HG02852 (cell line): ENCODE results near the gene NDUFA11.

Experiments used
- ATAC-seq: cut with Tn5 transposase; IDR thresholded peaks from one replicate; pipeline ENCODE4 v1.9.1; 2021; ENCODE audit warnings: mild to moderate bottlenecking, moderate library complexity; ENCODE audit not compliant: unreplicated experiment

Gene NDUFA11

GRCh38 chr19:5932609-5933262, 29.1 kb upstream of the NDUFA11 start:
- no peak for ATAC-seq

DNA sequence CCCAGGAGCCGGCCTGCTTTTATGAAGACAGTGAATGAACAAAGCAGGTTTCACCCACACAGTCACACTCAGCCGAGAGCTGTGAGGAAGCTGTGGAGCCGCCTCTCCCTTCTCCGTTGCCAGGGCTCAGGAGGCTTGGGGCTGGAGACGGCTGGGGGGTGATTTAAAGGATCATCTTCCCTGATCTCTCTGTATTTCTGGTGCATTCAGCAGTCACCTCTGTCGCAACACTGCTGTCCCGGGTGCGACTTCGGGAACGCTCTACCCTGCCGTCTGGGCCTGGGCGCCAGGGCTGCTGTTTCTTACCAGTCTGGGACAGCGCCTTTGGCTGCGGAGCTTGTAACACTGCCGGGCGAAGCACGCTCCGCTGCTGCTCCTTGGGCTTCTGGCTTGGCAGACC, 28.6 kb upstream of the NDUFA11 start:
- ATAC-seq = no peak

- no peak for ATAC-seq
These were observed 27.7 kb upstream of the NDUFA11 start for GRCh38 chr19:5931251-5931650.

GRCh38 chr19:5929625-5930024, 26.0 kb upstream of the NDUFA11 start:
- no peak for ATAC-seq

DNA sequence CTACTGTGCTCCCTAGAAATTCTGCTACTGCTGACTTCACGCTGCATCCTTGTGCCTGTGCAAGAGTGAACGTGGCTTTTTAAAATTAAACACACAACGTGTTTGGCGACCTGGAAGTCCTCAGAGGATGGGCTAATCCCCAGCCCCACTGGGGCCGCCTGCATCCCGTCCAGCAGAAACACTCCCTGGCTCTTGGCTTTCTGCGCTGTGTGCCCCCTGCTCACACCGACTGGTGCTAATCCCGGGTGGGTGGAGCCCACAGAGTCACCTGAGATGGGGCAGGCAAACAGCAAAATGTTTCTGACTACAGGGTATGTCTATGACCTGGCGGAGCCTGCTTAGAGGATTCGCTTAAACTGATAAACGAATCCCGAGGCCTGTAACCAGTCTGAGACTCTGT, 25.6 kb upstream of the NDUFA11 start:
- no peak for ATAC-seq

DNA sequence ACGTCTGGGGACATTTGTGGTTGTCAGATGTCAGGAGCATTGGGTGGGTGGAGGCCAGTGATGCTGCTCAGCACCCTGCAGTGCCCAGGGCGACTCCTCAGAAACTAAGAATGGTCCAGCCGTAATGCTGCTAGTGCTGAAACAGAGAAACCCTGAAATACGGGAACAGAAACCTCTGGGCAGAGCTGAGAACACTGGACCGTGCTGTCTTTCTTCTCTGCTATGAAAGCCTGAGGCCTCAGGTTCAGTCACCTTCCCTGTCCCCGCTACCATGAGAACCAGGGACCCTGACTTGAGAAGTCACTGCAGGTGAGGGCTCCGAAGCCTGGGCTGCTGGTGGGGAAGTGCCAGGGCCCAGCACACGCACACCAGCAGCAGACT, 23.8 kb upstream of the NDUFA11 start:
- no peak for ATAC-seq

DNA sequence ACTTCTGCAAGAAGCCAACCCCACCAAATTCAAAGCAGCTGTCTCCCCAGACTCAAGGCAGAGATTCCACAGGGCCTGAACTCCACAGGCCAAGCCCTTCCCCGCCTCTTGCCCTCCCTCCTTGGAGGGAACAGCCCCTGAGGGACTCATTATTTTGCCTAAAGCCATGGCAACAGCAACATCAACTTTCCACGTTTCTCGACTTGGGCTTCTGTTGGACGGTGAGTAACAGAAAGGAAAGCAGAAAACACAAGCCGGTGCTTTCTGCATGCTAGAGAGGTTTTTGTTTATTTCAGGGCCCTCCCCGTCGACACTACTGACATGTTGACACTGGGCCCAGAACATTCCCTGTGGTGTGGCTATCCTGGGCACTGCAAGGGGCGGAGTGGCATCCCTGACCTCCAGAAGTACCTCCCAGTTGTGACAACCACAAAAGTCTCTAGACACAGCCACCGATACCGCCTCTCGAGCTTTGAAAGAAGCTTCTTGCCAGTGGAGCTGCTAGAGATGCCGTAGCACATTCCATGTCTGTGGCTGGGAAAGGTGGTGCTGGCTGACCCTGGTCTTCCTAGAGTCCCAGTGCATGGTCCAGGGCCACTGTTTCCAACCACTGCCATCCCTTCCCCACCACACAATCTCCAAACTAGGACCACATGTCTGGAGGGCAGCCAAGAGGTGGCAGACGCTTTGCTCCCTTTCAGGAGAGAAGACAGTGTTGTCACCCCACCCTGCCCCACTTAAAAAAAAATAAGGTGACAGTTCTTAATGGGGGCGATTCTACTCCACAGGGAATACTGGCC, 23.3 kb upstream of the NDUFA11 start:
- no peak for ATAC-seq

DNA sequence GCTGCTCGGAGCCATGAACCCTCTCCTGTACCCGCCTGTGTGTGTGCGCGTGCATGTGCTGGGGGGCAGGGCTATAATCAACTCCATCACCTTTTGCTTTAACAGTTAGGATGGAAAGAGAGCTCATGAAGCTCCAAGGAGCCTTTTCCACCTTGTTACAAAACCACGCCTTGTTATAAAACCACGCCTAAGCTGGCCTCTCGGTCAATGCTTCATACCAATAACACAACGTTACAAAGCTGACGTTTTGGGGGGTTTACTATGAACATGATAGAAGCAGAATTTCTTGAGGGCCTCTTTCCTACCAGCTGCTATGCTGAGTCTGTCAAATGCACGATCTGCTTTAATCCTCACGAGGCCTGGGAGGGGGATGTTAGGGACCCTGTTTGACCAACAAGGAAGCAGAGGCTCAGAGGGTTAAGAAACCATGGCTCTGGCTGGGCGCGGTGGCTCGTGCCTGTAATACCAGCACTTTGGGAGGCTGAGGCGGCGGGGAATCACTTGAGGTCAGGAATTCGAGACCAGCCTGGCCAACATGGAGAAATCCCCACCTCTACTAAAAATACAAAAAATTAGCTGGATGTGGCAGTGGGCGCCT, 22.3 kb upstream of the NDUFA11 start:
- no peak for ATAC-seq

DNA sequence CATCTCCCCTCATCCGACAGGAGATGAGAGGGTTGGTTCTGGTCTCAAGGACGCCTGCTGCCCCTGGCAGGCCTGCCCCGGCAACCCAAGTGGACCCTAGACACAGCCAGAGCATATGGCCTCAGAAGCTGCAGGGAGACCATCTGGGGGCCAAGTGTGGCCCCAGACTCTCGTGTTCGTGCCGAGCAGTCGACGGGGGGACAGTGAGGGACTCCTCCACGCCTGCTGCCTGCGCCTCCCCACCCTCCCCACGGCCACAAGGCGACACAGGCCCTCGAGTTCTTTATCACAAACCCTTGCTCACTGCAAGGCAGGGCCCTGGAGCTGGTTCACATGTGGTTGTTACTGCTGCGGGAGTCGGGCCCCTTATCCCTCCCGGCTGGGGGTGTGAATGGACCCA, 19.8 kb upstream of the NDUFA11 start:
- ATAC-seq = no peak

- no peak for ATAC-seq
These were observed 18.6 kb upstream of the NDUFA11 start for GRCh38 chr19:5922161-5922545.

- ATAC-seq = no peak
These were observed 18.0 kb upstream of the NDUFA11 start for GRCh38 chr19:5921516-5922160.

DNA sequence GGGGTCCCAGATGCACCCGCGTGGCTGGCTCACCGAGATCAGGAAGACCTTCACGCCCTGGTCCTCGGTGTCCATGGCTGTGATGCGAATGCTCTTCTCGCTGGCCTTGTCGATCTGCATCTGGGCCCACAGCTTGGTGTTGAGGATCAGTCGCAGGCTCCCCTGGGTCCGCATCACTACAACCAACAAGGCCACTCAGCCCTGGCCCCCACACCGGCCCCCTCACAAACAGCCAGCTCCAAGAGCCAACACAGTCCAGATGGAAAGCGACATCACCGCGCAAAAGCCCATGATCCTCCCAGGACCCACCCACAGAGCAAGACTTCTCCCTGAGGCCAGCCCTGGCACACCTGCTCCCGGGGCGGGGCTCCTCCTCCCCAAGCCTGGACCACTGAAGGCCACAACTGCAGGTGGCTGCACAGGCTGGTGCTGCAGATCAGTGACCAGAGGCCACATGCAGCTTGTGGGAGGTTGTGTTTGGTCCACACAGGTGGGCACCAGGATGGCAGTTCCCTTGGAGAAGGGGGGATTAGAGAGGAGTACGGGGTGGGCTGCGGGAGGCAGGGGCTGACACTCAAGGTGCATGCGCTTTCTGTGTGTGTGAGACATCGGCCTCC, 15.0 kb upstream of the NDUFA11 start:
- no peak for ATAC-seq

- ATAC-seq = no peak
These were observed 14.0 kb upstream of the NDUFA11 start for GRCh38 chr19:5917431-5918107.

DNA sequence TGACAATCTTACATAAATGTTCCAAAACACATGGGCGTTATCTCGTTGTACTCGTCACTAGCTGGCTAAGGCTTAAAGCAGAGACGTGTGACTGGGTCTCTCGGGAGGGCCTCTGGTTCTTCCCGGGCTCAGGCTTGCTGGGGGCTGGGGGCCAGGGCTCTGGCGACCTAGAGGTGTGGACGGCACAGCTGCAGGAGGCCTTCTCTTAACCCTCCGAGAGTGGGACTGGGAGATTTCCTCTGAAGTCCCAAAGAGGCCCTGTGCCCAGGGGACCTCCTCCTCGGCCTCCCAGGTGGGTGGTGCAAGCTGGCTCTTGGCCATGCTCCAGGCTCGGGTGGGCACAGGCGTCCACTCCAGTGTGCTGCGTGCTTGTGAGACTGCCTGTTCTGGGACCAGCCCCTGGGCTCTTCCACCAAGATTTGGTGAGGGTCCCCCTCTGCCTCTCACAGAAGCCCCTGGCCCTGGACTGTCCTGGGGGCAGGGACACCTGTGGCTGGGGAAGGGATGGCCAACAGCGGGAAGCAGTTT, 12.7 kb upstream of the NDUFA11 start:
- ATAC-seq = no peak

DNA sequence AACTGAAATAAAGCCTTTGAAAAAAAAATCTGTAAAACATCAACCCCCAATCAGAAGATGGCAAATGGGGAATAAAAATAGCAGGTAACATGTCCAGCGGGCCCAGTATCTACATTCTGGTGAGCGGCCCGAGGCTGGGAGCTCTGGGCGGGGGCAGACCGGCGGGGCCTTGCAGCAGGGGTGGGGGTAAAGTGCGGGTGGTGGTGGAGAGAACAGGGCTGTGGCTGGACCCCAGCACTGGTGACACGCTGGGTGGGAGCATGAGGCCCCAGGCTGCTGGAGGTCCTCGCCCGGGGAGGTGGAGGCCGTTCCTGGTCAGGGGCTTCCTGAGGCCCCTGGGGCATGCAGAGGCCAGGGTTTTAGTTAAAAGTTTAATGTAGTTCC, 12.2 kb upstream of the NDUFA11 start:
- no peak for ATAC-seq

- no peak for ATAC-seq
These were observed 11.6 kb upstream of the NDUFA11 start for GRCh38 chr19:5914946-5915781.

DNA sequence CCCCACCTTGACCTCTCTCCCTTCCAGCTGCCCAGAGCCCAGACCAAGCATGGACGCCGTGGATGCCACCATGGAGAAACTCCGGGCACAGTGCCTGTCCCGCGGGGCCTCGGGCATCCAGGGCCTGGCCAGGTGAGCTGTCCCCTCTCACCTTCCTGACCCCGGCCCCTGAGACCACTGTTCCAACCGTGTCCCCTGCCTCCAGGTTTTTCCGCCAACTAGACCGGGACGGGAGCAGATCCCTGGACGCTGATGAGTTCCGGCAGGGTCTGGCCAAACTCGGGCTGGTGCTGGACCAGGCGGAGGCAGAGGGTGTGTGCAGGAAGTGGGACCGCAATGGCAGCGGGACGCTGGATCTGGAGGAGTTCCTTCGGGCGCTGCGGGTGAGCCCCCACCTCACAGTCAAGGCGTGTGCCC, 10.8 kb upstream of the NDUFA11 start:
- ATAC-seq = no peak

GRCh38 chr19:5913739-5914357, 10.3 kb upstream of the NDUFA11 start, which contains the start of gene CAPS:
Gene CAPS, plus strand, starts transcription at chr19:5914254. Its CDS starts 153 bp downstream, at chr19:5914407.
- ATAC-seq = no peak

DNA sequence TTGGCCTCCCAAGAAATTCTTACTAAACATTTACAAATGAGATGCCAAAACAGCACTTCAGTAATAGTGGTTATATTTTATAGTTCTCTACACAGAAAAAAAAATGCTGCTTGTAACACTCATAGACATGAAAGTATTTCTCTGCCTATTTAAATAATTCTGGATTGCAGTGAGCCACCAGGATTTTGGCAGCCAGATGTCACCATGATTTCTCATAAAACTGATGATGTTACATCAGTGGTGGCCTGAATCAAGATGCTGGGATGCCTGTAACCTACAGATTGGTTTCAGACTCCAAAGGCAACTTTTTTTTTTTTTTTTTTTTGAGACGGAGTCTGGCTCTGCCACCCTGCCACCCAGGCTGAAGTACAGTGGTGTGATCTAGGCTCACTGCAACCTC, 7.8 kb upstream of the NDUFA11 start:
- no peak for ATAC-seq
